Pancreas (tissue), 10 donors: ENCODE results near the gene CD226. TPM values are rescaled to one million over a fixed set of nuclear protein-coding genes. Genes with fewer than 3 reads are reported as not detected.

Source experiments
- ATAC-seq, 4 donors: fragments of 200-7000 bp; cut with Tn5 transposase; one replicate each; pipeline versions ENCODE4 v1.8.0 to v1.9.1; 2020; ENCODE audit warnings: mild to moderate bottlenecking in 4 of 4, moderate library complexity in 4 of 4
- DNase-seq, 6 donors: peaks; one replicate each; pipeline ENCODE4 v3.0.0-alpha.2; 2020
- FAIRE-seq: peaks from 2 replicates; lab custom pipeline; 2012; peaks lifted over from hg19 to GRCh38; lab: Jason Lieb, UNC
- H3K27ac ChIP-seq, 4 donors: fragments of 200-600 bp; sonication (generic); 1 replicate in 3 of 4; 2 replicates in 1 of 4; pipeline versions ENCODE4 v1.5.0 to v1.8.0; 2020
- H3K27me3 ChIP-seq, 4 donors: fragments of 200-600 bp; one replicate each; pipeline ENCODE4 v1.8.0; 2021
- H3K36me3 ChIP-seq, 3 donors: fragments of 200-600 bp; sonication (generic) in 1 of 3; one replicate each; pipeline versions ENCODE4 v1.5.0 to v1.8.0; 2020 to 2021
- H3K4me1 ChIP-seq, 3 donors: fragments of 200-600 bp; one replicate each; pipeline ENCODE4 v1.8.0; 2021
- H3K4me3 ChIP-seq, 4 donors: fragments of 200-600 bp; sonication (generic) in 2 of 4; one replicate each; pipeline versions ENCODE4 v1.5.0 to v1.8.0; 2020 to 2021
- H3K9me3 ChIP-seq, 4 donors: fragments of 200-600 bp; one replicate each; pipeline ENCODE4 v1.8.0; 2021
- WGBS, 2 donors: extraction: QIAGEN DNeasy Blood & Tissue Kit; methylation state at CpG; one replicate each; pipeline ENCODE4 v1.1.7; 2013; 5-methylcytosine and 5-hydroxymethylcytosine counted together
- intact Hi-C, 3 donors: fragments of 100-400 bp; cut with DNase I; formaldehyde crosslinking; loops; one replicate each; pipeline versions ENCODE4 v1.11.1 to v1.14.2; 2022
- polyA plus RNA-seq, 2 donors: library from polyadenylated mRNA; stranded (reverse); fragments of 200-250 nt; gene quantifications; one replicate each; pipeline ENCODE4 v1.2.3, GENCODE V29; 2013
- total RNA-seq, 6 donors: library from RNA; stranded (reverse); fragmentation: NEBNext Ultra II Directional in 4 of 6; extraction: Animal tissue kit (Norgen Biotek cat#: 25700) in 4 of 6; gene quantifications; one replicate each; pipeline versions ENCODE4 v1.2.1 to v1.2.4, GENCODE V29; 2021 to 2023
- TF ChIP-seq, protein P1 (sequence below), 4 donors: fragments of 200-600 bp; sonication (generic) in 3 of 4; IDR thresholded peaks; one replicate each; pipeline versions ENCODE4 v1.5.0 to v1.8.0; 2021; ENCODE audit warnings: antibody characterized with exemption in 4 of 4
- donor health status: healthy with polysubstance abuse.
- donor health status: DM: no; HTN: no; CAD: no; lungs with moderate emphysema.
- donor health status: DM: no; HTN: no; CAD: no.
- donor health status: control.
- donor health status: control.
- donor health status: Bipolar disorder and iron deficiency.
- donor health status: DM: yes; HTN: yes; CAD: no.
- donor health status: DM: no; HTN: no; CAD: no.
- donor health status: DM: no; HTN: no; CAD: no.
- donor health status: DM: yes; HTN: yes; CAD: no.

Gene CD226
- total and polyA plus RNA-seq, 8 donors: 0.07 to 1.1 (median 0.38) TPM

DNA sequence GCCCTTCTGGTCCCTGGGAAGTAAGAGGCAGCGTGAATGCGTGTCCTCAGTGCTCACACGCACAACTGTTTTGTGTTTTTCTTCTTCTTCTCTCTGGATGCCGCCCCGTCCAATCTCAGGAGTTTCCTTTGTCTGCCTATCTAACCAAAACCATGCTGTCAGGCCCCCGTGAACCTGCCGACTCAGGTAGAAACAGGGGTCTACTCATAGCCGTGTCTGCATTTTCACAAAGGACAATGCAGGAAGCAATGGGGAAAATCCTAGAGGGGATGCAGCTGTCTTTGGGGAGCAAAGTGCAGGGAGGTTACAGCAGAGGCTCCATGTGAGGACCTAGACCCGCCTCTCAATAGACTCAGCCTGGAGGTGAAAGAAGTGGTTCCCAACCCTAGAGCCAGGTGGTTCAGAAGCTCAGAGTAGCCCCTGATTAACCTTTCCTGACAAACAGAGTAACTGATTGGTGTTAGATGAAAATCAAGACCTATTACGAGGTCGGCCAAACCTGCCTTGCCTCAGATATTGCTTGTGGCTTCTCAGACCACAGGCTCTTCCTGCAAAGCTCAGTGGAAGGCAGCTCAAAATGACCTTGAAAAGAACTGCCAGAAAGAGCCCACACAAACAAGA lies 49.3 kb downstream of the CD226 start:
- TF ChIP-seq, protein P1, sequence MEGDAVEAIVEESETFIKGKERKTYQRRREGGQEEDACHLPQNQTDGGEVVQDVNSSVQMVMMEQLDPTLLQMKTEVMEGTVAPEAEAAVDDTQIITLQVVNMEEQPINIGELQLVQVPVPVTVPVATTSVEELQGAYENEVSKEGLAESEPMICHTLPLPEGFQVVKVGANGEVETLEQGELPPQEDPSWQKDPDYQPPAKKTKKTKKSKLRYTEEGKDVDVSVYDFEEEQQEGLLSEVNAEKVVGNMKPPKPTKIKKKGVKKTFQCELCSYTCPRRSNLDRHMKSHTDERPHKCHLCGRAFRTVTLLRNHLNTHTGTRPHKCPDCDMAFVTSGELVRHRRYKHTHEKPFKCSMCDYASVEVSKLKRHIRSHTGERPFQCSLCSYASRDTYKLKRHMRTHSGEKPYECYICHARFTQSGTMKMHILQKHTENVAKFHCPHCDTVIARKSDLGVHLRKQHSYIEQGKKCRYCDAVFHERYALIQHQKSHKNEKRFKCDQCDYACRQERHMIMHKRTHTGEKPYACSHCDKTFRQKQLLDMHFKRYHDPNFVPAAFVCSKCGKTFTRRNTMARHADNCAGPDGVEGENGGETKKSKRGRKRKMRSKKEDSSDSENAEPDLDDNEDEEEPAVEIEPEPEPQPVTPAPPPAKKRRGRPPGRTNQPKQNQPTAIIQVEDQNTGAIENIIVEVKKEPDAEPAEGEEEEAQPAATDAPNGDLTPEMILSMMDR (IDR thresholded peaks at IDR 0.05): no peak
- WGBS, 2 donors: 70 to 73% methylated on average over 11 of the region's 11 CpGs
- ATAC-seq: no peak
- Histone ChIP-seq H3K9me3 (no peaks in the 10 kb centered on the region), H3K36me3 (no peaks in the 10 kb centered on the region), H3K27ac (no peak overlapping the region), H3K27me3 (no peaks in the 10 kb centered on the region), H3K4me3 (no peak overlapping the region), H3K4me1 (no peaks in the 10 kb centered on the region)
- no peak for FAIRE-seq
- DNase-seq: no peak
- intact Hi-C loops: no loop called here

DNA sequence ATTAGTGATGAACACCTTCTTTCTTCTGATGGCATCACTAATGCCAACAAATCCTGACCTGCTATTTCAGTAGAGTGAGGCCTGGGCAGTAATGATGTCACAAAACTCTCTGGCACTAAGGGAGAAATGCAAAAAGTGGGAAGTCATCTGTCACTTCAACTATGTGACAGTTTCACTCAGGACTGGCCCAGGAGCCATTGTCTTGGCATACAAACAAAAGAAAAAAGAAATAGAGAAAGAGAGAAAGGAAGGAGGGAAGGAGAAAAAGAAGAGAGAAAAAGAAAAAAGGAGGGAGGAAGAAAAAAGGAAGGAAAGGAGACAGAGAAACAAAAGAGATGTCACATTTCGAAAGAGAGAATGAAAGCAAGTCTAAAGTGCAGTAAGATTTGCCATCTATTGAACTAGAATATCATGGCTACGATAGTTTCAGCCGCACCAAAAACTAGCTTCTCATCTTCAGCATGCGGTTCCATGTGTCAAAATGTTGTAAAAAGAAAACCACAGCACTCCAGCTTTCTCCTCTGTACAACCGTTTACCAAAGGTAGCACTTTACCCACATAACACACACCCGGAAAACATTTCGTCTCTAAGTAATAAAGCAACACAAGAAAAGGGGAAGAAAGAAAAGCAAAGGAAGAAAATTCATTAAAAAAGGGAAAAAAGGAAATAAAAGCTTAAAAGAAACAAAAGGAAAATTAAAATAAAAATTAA lies 50.1 kb downstream of the CD226 start:
- H3K27me3 ChIP-seq: no peaks in the 10 kb centered on the region
- no peaks in the 10 kb centered on the region for H3K36me3 ChIP-seq
- FAIRE-seq (no peak), DNase-seq (no peak), ATAC-seq (no peak)
- WGBS, 2 donors: 92% methylated on average over 7 of the region's 7 CpGs
- no peak overlapping the region for H3K27ac ChIP-seq
- TF ChIP-seq, protein P1 (IDR thresholded peaks at IDR 0.05): no peak
- no peaks in the 10 kb centered on the region for H3K4me1 ChIP-seq
- no peaks in the 10 kb centered on the region for H3K9me3 ChIP-seq
- no peak overlapping the region for H3K4me3 ChIP-seq
- intact Hi-C loops: no loop called here

DNA sequence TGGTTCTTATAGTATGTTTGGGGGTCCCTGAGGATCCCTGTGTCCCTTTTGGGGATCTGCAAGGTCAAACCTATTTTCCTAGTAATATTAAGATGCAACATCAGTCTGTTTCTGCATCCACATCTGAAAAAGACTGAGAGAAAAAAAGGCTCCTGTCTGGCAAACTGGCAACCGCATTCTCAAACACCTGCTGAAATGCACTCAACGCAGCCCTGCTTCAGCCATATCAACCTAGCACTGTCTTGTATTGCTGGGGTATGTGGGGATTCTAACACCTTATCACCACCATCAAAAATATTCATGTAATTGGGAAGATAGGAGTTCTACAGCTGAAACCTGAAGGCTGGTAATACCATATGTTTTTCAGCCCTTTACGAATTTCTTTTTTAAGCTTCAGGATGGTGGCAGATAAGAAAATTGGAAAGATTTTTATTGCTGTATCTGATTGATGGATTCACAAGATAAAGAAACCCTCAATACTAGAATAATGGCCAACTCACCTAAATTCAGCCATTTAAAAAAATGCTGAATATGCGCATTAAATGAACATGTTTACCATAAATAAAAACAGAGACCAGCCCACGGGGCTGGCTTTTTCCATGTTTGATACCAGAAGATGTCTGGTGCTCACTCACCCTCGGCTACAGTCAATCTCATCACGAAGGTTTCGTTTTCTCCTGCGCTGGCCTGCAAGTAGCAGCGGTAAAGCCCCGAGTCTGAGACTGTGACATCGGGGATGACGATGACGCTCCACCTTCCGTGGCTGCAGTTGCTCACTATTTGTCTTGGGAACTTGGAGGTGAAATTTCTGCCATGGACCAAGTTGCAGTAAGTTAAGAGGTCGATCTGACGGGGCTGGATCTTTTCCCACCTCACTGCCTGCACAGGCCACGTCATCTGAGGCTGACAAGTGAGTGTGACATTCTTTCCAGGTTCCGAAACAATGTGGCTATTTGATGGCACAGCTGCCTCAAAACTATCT lies 52.3 kb downstream of the CD226 start:
- no peaks in the 10 kb centered on the region for H3K9me3 ChIP-seq
- H3K27ac ChIP-seq: no peak overlapping the region
- no peaks in the 10 kb centered on the region for H3K27me3 ChIP-seq
- TF ChIP-seq, protein P1 (IDR thresholded peaks at IDR 0.05): no peak
- WGBS, 2 donors: 87 to 89% methylated on average over 19 of the region's 19 CpGs
- intact Hi-C loops: no loop called here
- H3K4me3 ChIP-seq: no peak overlapping the region
- H3K36me3 ChIP-seq: no peaks in the 10 kb centered on the region
- FAIRE-seq (no peak), ATAC-seq (no peak), DNase-seq (no peak)
- no peaks in the 10 kb centered on the region for H3K4me1 ChIP-seq

DNA sequence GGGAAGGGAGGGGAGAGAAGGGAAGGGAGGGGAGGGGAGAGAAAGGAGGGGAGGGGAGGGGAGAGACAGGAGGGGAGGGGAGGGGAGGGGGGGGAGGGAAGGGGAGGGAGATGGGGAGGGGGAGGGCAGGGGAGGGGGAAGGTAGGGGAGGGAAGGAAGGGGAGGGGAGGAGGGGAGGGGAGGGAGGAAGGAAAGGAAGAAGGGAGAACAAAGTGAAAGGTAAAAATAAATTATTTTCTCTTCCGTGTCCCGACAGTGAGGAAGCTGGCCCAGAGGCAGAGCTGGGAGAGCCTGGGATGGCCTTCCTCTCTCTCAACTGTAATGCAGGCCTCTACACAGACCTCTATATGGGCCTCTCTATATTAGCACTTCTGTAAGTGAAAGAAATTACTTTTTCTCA lies 53.2 kb downstream of the CD226 start:
- H3K36me3 ChIP-seq: no peaks in the 10 kb centered on the region
- ATAC-seq: no peak
- intact Hi-C loops: no loop called here
- 80 to 86% methylated on average over 2 of the region's 2 CpGs for WGBS, 2 donors
- TF ChIP-seq, protein P1 (IDR thresholded peaks at IDR 0.05): no peak
- no peaks in the 10 kb centered on the region for H3K27me3 ChIP-seq
- no peak overlapping the region for H3K4me3 ChIP-seq
- H3K4me1 ChIP-seq: no peaks in the 10 kb centered on the region
- H3K27ac ChIP-seq: no peak overlapping the region
- no peaks in the 10 kb centered on the region for H3K9me3 ChIP-seq
- no peak for DNase-seq
- FAIRE-seq: no peak
